Measurements from ENCODE around the gene RARG.

DNA sequence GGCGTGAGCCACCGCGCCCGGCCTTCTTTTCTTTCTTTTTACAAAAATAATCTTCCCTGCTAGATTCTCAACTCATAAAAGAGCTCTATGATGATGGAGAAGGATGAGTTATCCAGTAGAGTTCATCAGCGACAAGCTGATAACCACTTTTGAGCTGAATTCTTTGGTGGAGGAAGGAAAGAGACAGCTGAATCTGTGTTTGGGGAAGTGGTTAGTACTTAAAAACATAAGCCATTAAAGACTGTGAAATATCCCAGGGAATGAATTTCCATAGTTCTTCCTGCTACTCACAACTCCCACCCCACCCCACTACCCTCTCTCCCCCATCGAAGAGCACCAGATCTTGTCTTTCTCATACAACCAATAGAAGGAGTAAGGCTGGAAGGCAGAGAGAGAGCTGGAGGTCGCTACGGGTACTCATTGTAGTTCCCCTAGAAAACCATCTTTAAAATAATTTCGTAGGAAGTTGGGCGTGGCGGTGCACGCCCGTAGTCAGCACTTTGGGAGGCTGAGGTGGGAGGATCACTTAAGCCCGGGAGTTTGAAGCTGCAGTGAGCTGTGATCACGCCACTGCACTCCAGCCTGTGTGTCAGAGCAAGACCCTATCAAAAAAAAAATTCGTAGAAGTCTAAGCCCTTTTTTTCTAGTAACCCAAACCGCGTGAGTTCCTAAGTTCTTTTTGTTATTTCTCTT lies 35.4 kb upstream of the RARG start:
- TF ChIP-seq, protein P1, sequence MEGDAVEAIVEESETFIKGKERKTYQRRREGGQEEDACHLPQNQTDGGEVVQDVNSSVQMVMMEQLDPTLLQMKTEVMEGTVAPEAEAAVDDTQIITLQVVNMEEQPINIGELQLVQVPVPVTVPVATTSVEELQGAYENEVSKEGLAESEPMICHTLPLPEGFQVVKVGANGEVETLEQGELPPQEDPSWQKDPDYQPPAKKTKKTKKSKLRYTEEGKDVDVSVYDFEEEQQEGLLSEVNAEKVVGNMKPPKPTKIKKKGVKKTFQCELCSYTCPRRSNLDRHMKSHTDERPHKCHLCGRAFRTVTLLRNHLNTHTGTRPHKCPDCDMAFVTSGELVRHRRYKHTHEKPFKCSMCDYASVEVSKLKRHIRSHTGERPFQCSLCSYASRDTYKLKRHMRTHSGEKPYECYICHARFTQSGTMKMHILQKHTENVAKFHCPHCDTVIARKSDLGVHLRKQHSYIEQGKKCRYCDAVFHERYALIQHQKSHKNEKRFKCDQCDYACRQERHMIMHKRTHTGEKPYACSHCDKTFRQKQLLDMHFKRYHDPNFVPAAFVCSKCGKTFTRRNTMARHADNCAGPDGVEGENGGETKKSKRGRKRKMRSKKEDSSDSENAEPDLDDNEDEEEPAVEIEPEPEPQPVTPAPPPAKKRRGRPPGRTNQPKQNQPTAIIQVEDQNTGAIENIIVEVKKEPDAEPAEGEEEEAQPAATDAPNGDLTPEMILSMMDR (IDR thresholded peaks at IDR 0.05) = no peak
- no peak for TF ChIP-seq POLR2AphosphoS5 (IDR thresholded peaks at IDR 0.05; ENCODE audit: insufficient read depth in 1 of 2, low read depth in 1 of 2)
